Measurements from ENCODE around the gene SMYD3. TPM values are rescaled to one million over a fixed set of nuclear protein-coding genes. Genes with fewer than 3 reads are reported as not detected.

SMYD3 gene
- total and polyA plus RNA-seq, 10 of the 15 experiments (the other 5 are each of a cell fraction or from before 2014, with no cell fraction given) = 18.3 to 54.0 (median 24.8) TPM

DNA sequence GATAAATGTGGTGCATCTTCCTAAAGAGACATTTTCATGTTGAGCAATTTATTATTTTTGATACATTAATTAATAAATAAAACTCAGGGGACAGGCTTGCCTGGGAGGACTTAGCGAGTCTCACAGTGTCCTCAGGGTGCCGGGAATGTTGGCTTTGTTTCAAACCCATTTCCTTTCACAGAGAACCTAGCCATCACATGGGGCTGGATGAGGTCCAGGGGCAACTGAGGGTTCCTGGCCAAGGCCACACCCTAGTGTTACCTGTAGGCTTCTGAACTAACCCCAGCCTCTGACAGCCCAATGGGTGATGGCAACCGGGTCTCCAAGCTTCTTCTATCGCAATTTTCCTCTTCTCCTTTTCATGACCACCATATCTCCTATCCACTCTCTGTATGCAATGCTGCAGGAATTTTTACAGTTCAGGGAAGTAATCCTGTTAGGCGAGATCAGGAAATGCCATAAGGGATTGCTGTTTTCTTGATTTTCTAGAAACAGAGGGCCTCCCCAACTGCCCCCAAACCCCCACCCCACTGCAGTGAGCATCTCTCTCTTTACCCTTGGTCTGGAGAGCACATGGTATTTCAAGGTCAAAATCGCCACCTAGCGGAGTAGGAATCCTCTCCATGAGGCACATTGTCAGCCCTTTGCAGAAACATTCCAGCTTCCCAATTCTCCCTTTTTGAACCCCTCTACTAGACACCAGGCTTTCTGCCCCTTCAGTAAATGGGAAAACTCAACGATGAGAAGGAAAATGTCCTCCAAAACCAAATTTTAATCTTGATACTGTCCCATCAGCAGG is 22.1 kb upstream of the SMYD3 start:
- no TSS peak for BruUV-seq (replicated peaks)
- SMC1A ChIA-PET (ENCODE audit: uncharacterized antibody, unreplicated experiment) = no interaction called here
- Histone ChIP-seq H3K4me2 (ENCODE audit: control insufficient read depth, insufficient read depth) (no peak overlapping the region), H2AFZ (ENCODE audit: control insufficient read depth, low read depth, low read length) (no peak overlapping the region), H4K20me1 (ENCODE audit: control insufficient read depth, insufficient read depth) (no peaks in the 10 kb centered on the region), H3K79me2 (ENCODE audit: control insufficient read depth, insufficient read depth, low read length) (no peaks in the 10 kb centered on the region), H3K36me3 (ENCODE audit: control insufficient read depth in 2 of 2, insufficient read depth in 2 of 2, low read length in 1 of 2) (no peaks in the 10 kb centered on the region), H3K9ac (ENCODE audit: control insufficient read depth, insufficient read depth, low read length) (no peak overlapping the region), H3K4me3 (no peak overlapping the region), H3K4me1 (ENCODE audit: control insufficient read depth, insufficient read depth, low read length) (peaks cover 8% of the 10 kb centered on the region; the same call in 1 of the 2 replicates), H3K9me3 (replicated peaks; ENCODE audit: control insufficient read depth, insufficient read depth, low read length) (peaks cover 9% of the 10 kb centered on the region; the same call in 1 of the 3 replicates), H3K27me3 (replicated peaks in 1 of 2; ENCODE audit: control insufficient read depth in 2 of 2, insufficient read depth in 2 of 2, low read length in 1 of 2) (no peaks in the 10 kb centered on the region; a peak in 1 of 4 replicates), H3K27ac (ENCODE audit: control insufficient read depth, insufficient read depth) (no peak overlapping the region)
- intact Hi-C loops (cut with micrococcal nuclease; ENCODE audit: unreplicated experiment) (no loop called here), in situ Hi-C loops (cut with MboI) (no loop called here)
- RAD21 ChIA-PET (ENCODE audit: unreplicated experiment) = no interaction called here
- 67% methylated on average over 8 of the region's 8 CpGs for WGBS (ENCODE audit: insufficient coverage, insufficient replicate concordance, low lambda C conversion rate, missing lambda C conversion rate)
- DNase-seq (ENCODE audit: low read depth, low spot score) (no peak), ATAC-seq (no peak), FAIRE-seq (no peak)
- CTCF ChIA-PET = no interaction called here
- POLR2A ChIA-PET = no interaction called here
- no peak for TF ChIP-seq CBX3 (IDR thresholded peaks at IDR 0.05; ENCODE audit: borderline replicate concordance, low read depth)
- no peak for TF ChIP-seq FOS (IDR thresholded peaks at IDR 0.05; ENCODE audit: borderline replicate concordance, extremely low read depth, insufficient read length)
- TF ChIP-seq NR2C1 (IDR thresholded peaks at IDR 0.05) = no peak
- no peak for TF ChIP-seq LARP7 (IDR thresholded peaks at IDR 0.05)
- no peak for TF ChIP-seq SIN3A (IDR thresholded peaks at IDR 0.05; ENCODE audit: low read depth, low read length)
- TF ChIP-seq, protein P1, sequence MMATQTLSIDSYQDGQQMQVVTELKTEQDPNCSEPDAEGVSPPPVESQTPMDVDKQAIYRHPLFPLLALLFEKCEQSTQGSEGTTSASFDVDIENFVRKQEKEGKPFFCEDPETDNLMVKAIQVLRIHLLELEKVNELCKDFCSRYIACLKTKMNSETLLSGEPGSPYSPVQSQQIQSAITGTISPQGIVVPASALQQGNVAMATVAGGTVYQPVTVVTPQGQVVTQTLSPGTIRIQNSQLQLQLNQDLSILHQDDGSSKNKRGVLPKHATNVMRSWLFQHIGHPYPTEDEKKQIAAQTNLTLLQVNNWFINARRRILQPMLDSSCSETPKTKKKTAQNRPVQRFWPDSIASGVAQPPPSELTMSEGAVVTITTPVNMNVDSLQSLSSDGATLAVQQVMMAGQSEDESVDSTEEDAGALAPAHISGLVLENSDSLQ (IDR thresholded peaks at IDR 0.05) = no peak
- no peak for TF ChIP-seq CEBPB (IDR thresholded peaks at IDR 0.05; ENCODE audit: borderline replicate concordance in 1 of 2, low read depth in 2 of 2, low read length in 2 of 2)
- TF ChIP-seq CHD2 (IDR thresholded peaks at IDR 0.05; ENCODE audit: borderline replicate concordance, low read depth, low read length) = no peak
- TF ChIP-seq EGR1 (IDR thresholded peaks at IDR 0.05; ENCODE audit: borderline replicate concordance in 1 of 2, low read depth in 2 of 2, low read length in 2 of 2) = no peak
- no peak for TF ChIP-seq POU2F2 (IDR thresholded peaks at IDR 0.05; ENCODE audit: borderline replicate concordance, low read depth, low read length)
- TF ChIP-seq TAF1 (IDR thresholded peaks at IDR 0.05; ENCODE audit: borderline replicate concordance, low read depth, low read length) = no peak
- TF ChIP-seq SRF (IDR thresholded peaks at IDR 0.05; ENCODE audit: low read depth in 2 of 2, low read length in 2 of 2) = no peak
- TF ChIP-seq ZNF207 (IDR thresholded peaks at IDR 0.05; ENCODE audit: borderline replicate concordance) = no peak
- no peak for TF ChIP-seq CHD1 (IDR thresholded peaks at IDR 0.05; ENCODE audit: low read depth, low read length)
